ENCODE results near the gene CDK15.

DNA sequence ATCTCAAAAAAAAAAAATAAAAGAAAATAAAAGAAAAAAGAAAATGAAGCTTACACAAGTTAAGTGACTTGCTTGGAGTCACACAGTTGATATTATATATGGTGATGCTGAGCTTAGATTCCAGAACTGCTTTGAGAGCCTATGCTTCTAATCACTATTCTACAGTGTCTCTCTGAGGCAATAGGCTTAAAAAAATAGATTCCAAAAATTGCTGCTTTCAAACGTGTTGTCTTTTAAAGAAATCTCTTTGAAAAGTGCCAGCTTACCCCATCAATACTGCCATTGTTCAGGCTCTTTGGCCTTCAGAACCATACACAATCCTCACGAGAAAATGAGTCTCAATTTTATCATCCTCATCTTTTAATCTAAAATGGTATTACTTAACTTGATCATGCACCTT, 102.6 kb downstream of the CDK15 start:
- TF ChIP-seq, protein P1, sequence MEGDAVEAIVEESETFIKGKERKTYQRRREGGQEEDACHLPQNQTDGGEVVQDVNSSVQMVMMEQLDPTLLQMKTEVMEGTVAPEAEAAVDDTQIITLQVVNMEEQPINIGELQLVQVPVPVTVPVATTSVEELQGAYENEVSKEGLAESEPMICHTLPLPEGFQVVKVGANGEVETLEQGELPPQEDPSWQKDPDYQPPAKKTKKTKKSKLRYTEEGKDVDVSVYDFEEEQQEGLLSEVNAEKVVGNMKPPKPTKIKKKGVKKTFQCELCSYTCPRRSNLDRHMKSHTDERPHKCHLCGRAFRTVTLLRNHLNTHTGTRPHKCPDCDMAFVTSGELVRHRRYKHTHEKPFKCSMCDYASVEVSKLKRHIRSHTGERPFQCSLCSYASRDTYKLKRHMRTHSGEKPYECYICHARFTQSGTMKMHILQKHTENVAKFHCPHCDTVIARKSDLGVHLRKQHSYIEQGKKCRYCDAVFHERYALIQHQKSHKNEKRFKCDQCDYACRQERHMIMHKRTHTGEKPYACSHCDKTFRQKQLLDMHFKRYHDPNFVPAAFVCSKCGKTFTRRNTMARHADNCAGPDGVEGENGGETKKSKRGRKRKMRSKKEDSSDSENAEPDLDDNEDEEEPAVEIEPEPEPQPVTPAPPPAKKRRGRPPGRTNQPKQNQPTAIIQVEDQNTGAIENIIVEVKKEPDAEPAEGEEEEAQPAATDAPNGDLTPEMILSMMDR (IDR thresholded peaks at IDR 0.05) = no peak
- TF ChIP-seq EZH2phosphoT487 (IDR thresholded peaks at IDR 0.05) = no peak

All from neural progenitor cell (in vitro differentiated cells).